Endothelial cell of umbilical vein (primary cell): ENCODE data around the gene PRG2. TPM values are rescaled to one million over a fixed set of nuclear protein-coding genes. Genes with fewer than 3 reads are reported as not detected.

Experiments used
- BruUV-seq: library from RNA; stranded (reverse); fragments of 400-500 nt; replicated peaks from 2 replicates; lab custom pipeline; 2021; lab: Mats Ljungman, UMichigan
- CTCF ChIA-PET: fragments of 300-600, 350-600 bp; sonication (Branson Sonifier 250); formaldehyde crosslinking; loops from one replicate; lab custom pipeline; 2021; ENCODE audit warnings: antibody characterized with exemption, inconsistent platforms; lab: Charles Lee
- POLR2A ChIA-PET: fragments of 300-600, 350-600 bp; sonication (Branson Sonifier 250); formaldehyde crosslinking; loops from one replicate; lab custom pipeline; 2021; ENCODE audit warnings: antibody characterized with exemption, inconsistent platforms; lab: Charles Lee
- DNase-seq: peaks from one replicate; pipeline ENCODE4 v3.0.0-alpha.2; 2011; ENCODE audit warnings: low read depth, low spot score
- FAIRE-seq: peaks from 2 replicates; lab custom pipeline; 2011; peaks lifted over from hg19 to GRCh38; lab: Jason Lieb, UNC
- H2AFZ ChIP-seq: 2 replicates; pipeline ENCODE4 v1.6.0; 2012; ENCODE audit warnings: low read depth, low read length, control low read depth, inconsistent platforms
- H3K27ac ChIP-seq: 2 replicates; pipeline ENCODE4 v1.5.1; 2011; ENCODE audit warnings: low read depth, mild to moderate bottlenecking, control low read depth, low read length, moderate library complexity; ENCODE audit not compliant: insufficient read depth
- H3K27me3 ChIP-seq, 2 experiments: 2 replicates each; pipeline versions ENCODE4 v1.6.0 to v1.6.1; 2011; ENCODE audit warnings: low read length in 2 of 2, mixed read lengths in 1 of 2; ENCODE audit not compliant: control insufficient read depth in 2 of 2, insufficient read depth in 2 of 2
- H3K36me3 ChIP-seq, 2 experiments: 2 replicates in 1 of 2; 3 replicates in 1 of 2; pipeline ENCODE4 v1.5.1; 2011; ENCODE audit warnings: low read length in 2 of 2, mild to moderate bottlenecking in 1 of 2, moderate library complexity in 1 of 2; ENCODE audit not compliant: control insufficient read depth in 2 of 2, insufficient read depth in 2 of 2; ENCODE audit errors: extremely low read depth in 1 of 2
- H3K4me1 ChIP-seq: 3 replicates; pipeline ENCODE4 v1.5.1; 2011; ENCODE audit warnings: mild to moderate bottlenecking, low read length; ENCODE audit not compliant: control insufficient read depth, insufficient read depth; ENCODE audit errors: extremely low read depth
- H3K4me2 ChIP-seq: 2 replicates; pipeline ENCODE4 v1.6.1; 2011; ENCODE audit warnings: low read length, control low read depth, mixed read lengths; ENCODE audit not compliant: insufficient read depth
- H3K4me3 ChIP-seq, 3 experiments: fragments of 200-600 bp in 1 of 3; sonication (generic), shearing (Covaris generic) in 1 of 3; replicated peaks in 1 of 3; 2 replicates each; pipeline ENCODE4 v1.5.1; 2011 to 2016; ENCODE audit warnings: control low read depth in 3 of 3, low read length in 3 of 3, mild to moderate bottlenecking in 2 of 3, inconsistent platforms in 1 of 3, low read depth in 1 of 3, moderate library complexity in 1 of 3; ENCODE audit not compliant: insufficient read depth in 1 of 3
- H3K79me2 ChIP-seq: 2 replicates; pipeline ENCODE4 v1.6.0; 2012; ENCODE audit warnings: low read length, inconsistent platforms; ENCODE audit not compliant: control insufficient read depth, insufficient read depth
- H3K9ac ChIP-seq: replicated peaks from 2 replicates; pipeline ENCODE3; 2011; ENCODE audit warnings: low read length, control low read depth; ENCODE audit not compliant: insufficient read depth; ENCODE audit errors: extremely low read depth
- H3K9me1 ChIP-seq: replicated peaks from 3 replicates; pipeline ENCODE4 v1.6.0; 2011; ENCODE audit warnings: mild to moderate bottlenecking, low read length; ENCODE audit not compliant: control insufficient read depth, insufficient read depth; ENCODE audit errors: extremely low read depth
- H3K9me3 ChIP-seq: replicated peaks from 2 replicates; pipeline ENCODE4 v1.5.1; 2012; ENCODE audit warnings: low read length, inconsistent platforms; ENCODE audit not compliant: control insufficient read depth, insufficient read depth
- H4K20me1 ChIP-seq: replicated peaks from 2 replicates; pipeline ENCODE3; 2011; ENCODE audit warnings: mild to moderate bottlenecking, low read length; ENCODE audit not compliant: control insufficient read depth, insufficient read depth; ENCODE audit errors: extremely low read depth
- EZH2 ChIP-seq: IDR thresholded peaks from 2 replicates; pipeline ENCODE4 v1.6.1; 2012; ENCODE audit warnings: borderline replicate concordance, low read depth, mild to moderate bottlenecking, moderate library complexity, low read length, inconsistent platforms; ENCODE audit not compliant: severe bottlenecking
- FOS ChIP-seq: IDR thresholded peaks from 2 replicates; pipeline ENCODE4 v1.6.1; 2011; ENCODE audit warnings: mild to moderate bottlenecking, low read length, moderate library complexity, borderline replicate concordance; ENCODE audit not compliant: insufficient read depth
- GATA2 ChIP-seq: IDR thresholded peaks from 2 replicates; pipeline ENCODE4 v1.7.0; 2011; ENCODE audit warnings: low read depth, mild to moderate bottlenecking, moderate library complexity, mixed read lengths, low read length; ENCODE audit not compliant: insufficient read length, insufficient read depth
- JUN ChIP-seq: IDR thresholded peaks from 2 replicates; pipeline ENCODE4 v1.6.1; 2011; ENCODE audit warnings: borderline replicate concordance, low read depth; ENCODE audit not compliant: insufficient read length, insufficient read depth
- MYC ChIP-seq: IDR thresholded peaks from one replicate; pipeline ENCODE4 v1.6.1; 2011; ENCODE audit warnings: mild to moderate bottlenecking, low read depth, low read length
- POLR2A ChIP-seq: IDR thresholded peaks from 2 replicates; pipeline ENCODE4 v1.6.1; 2012; ENCODE audit warnings: low read depth, mild to moderate bottlenecking, control low read depth, low read length
- POLR2AphosphoS5 ChIP-seq: IDR thresholded peaks from 2 replicates; pipeline ENCODE4 v1.6.1; 2012; ENCODE audit warnings: low read depth, mild to moderate bottlenecking, control low read depth, low read length, moderate library complexity; ENCODE audit not compliant: insufficient read depth
- dilution Hi-C: fragments of 300-500 bp; cut with MboI; formaldehyde crosslinking; loops from one replicate; pipeline ENCODE4 v1.15.0; 2019; ENCODE audit warnings: low sequenced_read_pairs; ENCODE audit not compliant: extremely low pct_ligation_motif_present
- intact Hi-C: fragments of 100-400 bp; cut with micrococcal nuclease; formaldehyde crosslinking; loops from one replicate; pipeline ENCODE4 v1.10.0; 2022
- polyA plus RNA-seq, 4 experiments: library from polyadenylated mRNA; depleted of rRNA in 3 of 4; stranded (reverse) in 3 of 4; unstranded in 1 of 4; fragments of >200 nt; gene quantifications; 2 replicates each; pipeline versions ENCODE4 v1.2.1 to v1.2.3, GENCODE V29; 2011 to 2012; ENCODE audit warnings: missing spikeins in 1 of 4
- total RNA-seq: library from RNA; stranded (reverse); gene quantifications from 2 replicates; pipeline ENCODE4 v1.2.3, GENCODE V29; 2021
- TF ChIP-seq, protein P1 (sequence below), 2 donors: IDR thresholded peaks; 1 replicate in 1 of 2; 2 replicates in 1 of 2; pipeline ENCODE4 v1.5.1; 2011; ENCODE audit warnings: low read length in 2 of 2, mild to moderate bottlenecking in 2 of 2, moderate library complexity in 2 of 2, control low read depth in 1 of 2, inconsistent platforms in 1 of 2, low read depth in 1 of 2; ENCODE audit not compliant: insufficient read depth in 1 of 2; ENCODE audit errors: extremely low read depth in 1 of 2
- TF ChIP-seq, protein P2 (sequence below): IDR thresholded peaks from 2 replicates; pipeline ENCODE4 v1.6.1; 2011; ENCODE audit not compliant: insufficient read depth, insufficient read length

PRG2 gene
- total and polyA plus RNA-seq, 2 donors (not counting 3 experiments of a cell fraction or from before 2014, with no cell fraction given), result 0.08 to 0.55 TPM

DNA sequence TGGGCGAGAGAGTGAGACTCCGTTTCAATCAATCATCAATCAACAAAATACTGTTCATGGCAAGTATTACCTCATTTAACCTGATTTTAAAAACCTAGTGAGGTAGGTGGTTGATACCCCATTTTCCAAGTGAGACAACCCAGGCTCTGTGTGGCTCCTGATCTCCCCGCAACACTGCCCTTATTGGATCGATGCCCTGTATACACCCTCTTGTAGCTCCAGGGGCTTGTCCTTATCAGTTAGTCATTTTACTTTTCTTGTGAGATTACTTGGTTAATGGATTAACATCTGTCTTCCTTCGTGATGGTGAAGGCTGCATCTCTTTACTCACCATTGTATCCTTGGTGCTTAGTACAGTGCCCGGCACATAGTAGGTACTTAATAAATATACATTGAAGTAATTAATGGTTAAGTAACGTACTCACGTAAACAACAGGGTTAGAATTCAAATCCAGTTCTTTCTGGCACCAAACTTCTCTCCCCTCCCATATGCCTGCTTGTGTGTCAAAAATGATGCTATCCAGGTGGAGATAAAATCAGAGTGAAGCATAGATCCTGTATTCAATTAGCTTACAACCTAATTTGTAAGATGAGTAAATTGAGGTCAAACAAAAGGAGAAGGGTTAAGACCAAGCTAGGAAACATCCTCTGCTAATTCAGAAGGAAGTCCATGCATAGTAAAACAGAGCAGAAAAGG lies 1.8 kb upstream of the PRG2 start:
- BruUV-seq, result no TSS peak
- H3K9ac ChIP-seq, result no peak overlapping the region
- FAIRE-seq (no peak), DNase-seq (no peak)
- H3K36me3 ChIP-seq, result no peaks in the 10 kb centered on the region
- POLR2A ChIA-PET, result no interaction called here
- no peaks in the 10 kb centered on the region for H3K9me1 ChIP-seq
- CTCF ChIA-PET, result interaction anchor here (1.0 to 1.1 kb wide), 2 partner anchors 19 to 67 kb away, joined by 3 to 4 read pairs; no protein-coding TSS in a partner anchor
- no peak overlapping the region for H3K4me2 ChIP-seq
- H2AFZ ChIP-seq, result no peak overlapping the region
- peaks cover 5 to 6% of the 10 kb centered on the region in 2 experiments for H3K27me3 ChIP-seq
- H3K27ac ChIP-seq, result no peak overlapping the region
- dilution Hi-C loops, result no loop called here
- H3K4me3 ChIP-seq, result no peak overlapping the region
- no peaks in the 10 kb centered on the region for H3K9me3 ChIP-seq
- H3K4me1 ChIP-seq, result no peaks in the 10 kb centered on the region
- TF ChIP-seq, protein P1, sequence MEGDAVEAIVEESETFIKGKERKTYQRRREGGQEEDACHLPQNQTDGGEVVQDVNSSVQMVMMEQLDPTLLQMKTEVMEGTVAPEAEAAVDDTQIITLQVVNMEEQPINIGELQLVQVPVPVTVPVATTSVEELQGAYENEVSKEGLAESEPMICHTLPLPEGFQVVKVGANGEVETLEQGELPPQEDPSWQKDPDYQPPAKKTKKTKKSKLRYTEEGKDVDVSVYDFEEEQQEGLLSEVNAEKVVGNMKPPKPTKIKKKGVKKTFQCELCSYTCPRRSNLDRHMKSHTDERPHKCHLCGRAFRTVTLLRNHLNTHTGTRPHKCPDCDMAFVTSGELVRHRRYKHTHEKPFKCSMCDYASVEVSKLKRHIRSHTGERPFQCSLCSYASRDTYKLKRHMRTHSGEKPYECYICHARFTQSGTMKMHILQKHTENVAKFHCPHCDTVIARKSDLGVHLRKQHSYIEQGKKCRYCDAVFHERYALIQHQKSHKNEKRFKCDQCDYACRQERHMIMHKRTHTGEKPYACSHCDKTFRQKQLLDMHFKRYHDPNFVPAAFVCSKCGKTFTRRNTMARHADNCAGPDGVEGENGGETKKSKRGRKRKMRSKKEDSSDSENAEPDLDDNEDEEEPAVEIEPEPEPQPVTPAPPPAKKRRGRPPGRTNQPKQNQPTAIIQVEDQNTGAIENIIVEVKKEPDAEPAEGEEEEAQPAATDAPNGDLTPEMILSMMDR (IDR thresholded peaks at IDR 0.05; ENCODE audit: extremely low read depth in 1 of 2, insufficient read depth in 1 of 2, low read depth in 1 of 2, low read length in 2 of 2), result no peak
- TF ChIP-seq MYC, result no peak
- TF ChIP-seq, protein P2, sequence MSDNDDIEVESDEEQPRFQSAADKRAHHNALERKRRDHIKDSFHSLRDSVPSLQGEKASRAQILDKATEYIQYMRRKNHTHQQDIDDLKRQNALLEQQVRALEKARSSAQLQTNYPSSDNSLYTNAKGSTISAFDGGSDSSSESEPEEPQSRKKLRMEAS, result no peak
- no peak for TF ChIP-seq JUN
- no peak for TF ChIP-seq GATA2
- no peak for TF ChIP-seq EZH2
- TF ChIP-seq POLR2A, result no peak
- TF ChIP-seq FOS, result no peak
- no peak for TF ChIP-seq POLR2AphosphoS5
- intact Hi-C loops, result no loop called here
- no peaks in the 10 kb centered on the region for H3K79me2 ChIP-seq
- H4K20me1 ChIP-seq, result no peaks in the 10 kb centered on the region
